Keratinocyte (primary cell): ENCODE data around the gene ZDHHC21.

Experiments
- EZH2 ChIP-seq: IDR thresholded peaks from one replicate; pipeline ENCODE4 v1.6.1; 2012; ENCODE audit warnings: inconsistent platforms, mild to moderate bottlenecking, low read length, moderate library complexity
- TF ChIP-seq, protein P1 (sequence below), 3 experiments: IDR thresholded peaks in 1 of 3; conservative IDR thresholded peaks in 1 of 3; optimal IDR thresholded peaks in 1 of 3; 2 replicates in 2 of 3; 3 replicates in 1 of 3; pipeline versions ENCODE3 to v1.5.1; 2011; ENCODE audit warnings: low read length in 3 of 3, mild to moderate bottlenecking in 3 of 3, moderate library complexity in 2 of 3, control low read depth in 1 of 3, inconsistent platforms in 1 of 3; ENCODE audit not compliant: insufficient read depth in 2 of 3; ENCODE audit errors: extremely low read depth in 1 of 3

DNA sequence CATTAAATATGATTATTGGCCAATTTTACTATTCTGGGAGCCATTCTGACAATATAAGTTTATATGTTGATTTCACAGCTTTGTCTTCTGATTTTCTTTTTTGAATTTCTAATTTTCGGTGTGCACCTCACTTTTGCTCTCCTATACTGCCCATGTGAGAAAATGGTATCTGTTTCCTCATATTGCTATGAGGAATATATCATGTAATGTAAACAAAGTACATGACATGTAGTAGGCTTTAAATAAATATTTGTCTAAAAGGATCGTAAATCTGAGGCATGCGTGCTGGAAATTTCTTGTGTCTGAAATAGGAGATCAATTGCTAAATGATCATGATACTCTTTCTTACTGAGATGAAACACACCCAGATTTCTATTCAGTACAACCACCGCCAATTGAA lies 119.9 kb downstream of the ZDHHC21 start:
- TF ChIP-seq, protein P1, sequence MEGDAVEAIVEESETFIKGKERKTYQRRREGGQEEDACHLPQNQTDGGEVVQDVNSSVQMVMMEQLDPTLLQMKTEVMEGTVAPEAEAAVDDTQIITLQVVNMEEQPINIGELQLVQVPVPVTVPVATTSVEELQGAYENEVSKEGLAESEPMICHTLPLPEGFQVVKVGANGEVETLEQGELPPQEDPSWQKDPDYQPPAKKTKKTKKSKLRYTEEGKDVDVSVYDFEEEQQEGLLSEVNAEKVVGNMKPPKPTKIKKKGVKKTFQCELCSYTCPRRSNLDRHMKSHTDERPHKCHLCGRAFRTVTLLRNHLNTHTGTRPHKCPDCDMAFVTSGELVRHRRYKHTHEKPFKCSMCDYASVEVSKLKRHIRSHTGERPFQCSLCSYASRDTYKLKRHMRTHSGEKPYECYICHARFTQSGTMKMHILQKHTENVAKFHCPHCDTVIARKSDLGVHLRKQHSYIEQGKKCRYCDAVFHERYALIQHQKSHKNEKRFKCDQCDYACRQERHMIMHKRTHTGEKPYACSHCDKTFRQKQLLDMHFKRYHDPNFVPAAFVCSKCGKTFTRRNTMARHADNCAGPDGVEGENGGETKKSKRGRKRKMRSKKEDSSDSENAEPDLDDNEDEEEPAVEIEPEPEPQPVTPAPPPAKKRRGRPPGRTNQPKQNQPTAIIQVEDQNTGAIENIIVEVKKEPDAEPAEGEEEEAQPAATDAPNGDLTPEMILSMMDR (optimal IDR thresholded peaks at IDR 0.05 in 1 of 3, IDR thresholded peaks at IDR 0.05 in 1 of 3, conservative IDR thresholded peaks at IDR 0.05 in 1 of 3; ENCODE audit: extremely low read depth in 1 of 3, insufficient read depth in 2 of 3, low read length in 3 of 3) = no peak
- TF ChIP-seq EZH2 = no peak
